GM19397 (cell line): ENCODE data around the gene JAZF1.
A peak's percentile ranks its signal among the peaks of the same experiment; 100 is the strongest.

ENCODE experiments used
- ATAC-seq: cut with Tn5 transposase; IDR thresholded peaks from one replicate; pipeline ENCODE4 v1.9.1; 2021; ENCODE audit warnings: mild to moderate bottlenecking, moderate library complexity; ENCODE audit not compliant: unreplicated experiment

JAZF1 gene

DNA sequence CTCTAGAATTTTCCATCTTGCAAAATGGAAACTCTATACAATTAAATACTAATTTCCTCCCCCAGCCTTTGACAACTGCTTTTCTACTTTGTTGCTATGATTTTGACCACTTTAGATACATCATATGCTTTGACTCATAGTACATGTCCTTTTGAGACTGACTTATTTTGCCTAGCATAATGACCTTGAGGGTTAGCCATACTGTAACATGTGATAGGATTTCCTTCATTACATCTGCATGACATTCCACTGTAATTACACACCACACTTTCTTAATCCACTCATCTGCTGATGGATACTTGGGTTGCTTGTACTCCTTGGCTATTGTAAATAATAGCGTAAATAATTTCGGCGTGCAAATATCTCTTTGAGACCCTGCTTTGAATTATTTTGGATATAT, 127.7 kb downstream of the JAZF1 start:
- ATAC-seq = no peak

DNA sequence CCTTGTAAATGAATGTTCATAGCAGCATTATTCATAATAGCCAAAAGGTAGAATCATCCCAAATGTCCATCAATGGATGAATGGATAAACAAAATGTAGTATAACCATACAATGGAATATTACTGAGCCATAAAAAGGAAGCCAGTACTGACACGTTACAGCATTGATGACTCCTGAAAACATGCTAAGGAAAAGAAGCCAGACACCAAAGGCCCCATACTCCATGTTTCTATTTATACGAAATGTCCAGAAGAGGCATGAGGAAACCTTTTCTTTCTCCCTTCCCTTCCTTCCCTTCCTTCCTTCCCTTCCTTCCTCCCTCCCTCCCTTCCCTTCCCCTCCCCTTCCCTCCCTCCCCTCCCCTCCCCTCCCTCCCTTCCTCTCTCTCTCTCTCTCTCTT, 131.9 kb downstream of the JAZF1 start:
- ATAC-seq = no peak

GRCh38 chr7:28046035-28046434, 134.6 kb downstream of the JAZF1 start:
- ATAC-seq = no peak

DNA sequence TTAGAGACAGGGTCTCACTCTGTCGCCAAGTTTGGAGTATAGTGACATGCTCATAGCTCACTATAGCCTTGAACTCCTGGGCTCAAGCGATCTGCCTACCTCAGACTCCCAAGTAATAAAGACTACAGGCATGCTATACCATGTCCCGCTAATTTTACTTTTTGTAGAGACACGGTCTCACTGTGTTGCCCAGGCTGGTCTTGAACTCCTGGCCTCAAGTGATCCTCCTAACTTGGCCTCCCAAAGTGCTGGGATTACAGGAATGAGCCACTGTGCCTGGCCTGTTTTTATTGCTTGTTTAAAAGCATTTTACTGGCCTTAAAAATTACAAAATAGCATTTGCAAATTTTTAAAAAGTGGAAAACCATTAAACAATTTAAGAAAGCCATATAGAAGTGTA, 135.0 kb downstream of the JAZF1 start:
- no peak for ATAC-seq

- ATAC-seq = no peak
These were observed 135.8 kb downstream of the JAZF1 start for GRCh38 chr7:28044825-28045224.

DNA sequence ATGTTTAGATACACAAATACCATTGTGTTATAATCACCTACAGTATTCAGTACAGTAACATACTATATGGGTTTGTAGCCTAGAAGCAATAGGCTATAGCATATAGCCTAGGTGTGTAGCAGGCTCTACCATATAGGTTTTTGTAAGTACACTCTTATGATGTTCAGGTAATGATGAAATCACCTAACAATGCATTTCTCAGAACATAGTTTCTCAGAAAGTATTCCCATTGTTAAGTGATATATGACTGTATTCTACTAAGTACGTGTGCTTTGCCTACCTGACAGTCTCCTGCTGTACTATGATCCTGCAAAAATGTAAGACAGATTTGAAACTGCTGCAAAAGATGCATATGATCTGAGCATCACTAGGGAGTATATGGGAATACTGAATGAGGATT, 137.9 kb downstream of the JAZF1 start:
- ATAC-seq = no peak

DNA sequence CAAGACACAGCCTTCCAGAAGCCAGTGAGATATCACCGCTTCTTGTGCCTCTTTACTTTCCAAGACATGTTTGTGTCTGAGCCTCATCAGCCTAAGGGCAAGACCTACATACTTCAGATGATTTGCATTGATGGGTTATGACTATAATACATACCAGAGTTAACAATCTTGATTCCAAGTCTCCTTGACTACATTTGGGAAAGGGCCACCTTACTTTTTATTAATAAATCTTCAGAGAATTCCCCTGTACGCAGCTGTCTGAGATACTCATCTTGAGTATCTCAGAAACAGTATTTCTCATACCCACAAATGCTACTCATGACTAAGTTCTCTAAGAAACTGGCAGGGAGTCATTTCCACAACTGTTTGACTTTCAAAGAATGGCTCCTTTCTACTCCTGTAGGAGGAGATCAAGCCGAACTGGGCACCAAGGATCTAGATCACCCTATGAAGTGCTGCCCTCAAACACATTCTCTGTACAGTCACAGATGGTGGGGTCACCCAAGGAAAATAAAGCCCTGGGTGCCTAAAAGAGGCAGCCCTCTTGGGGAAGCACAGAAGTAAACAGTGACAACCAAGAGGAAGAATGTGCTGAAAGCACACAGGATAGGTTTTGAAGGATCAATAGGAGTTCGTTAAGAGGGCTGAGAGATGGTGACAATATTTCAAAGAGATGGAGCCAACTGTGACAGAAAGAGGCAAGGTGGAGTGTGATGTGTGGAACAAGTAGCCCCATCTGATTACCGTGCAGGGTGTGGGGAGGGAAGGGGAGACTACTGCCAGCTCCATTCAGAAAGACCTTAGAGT, 138.9 kb downstream of the JAZF1 start:
- no peak for ATAC-seq

DNA sequence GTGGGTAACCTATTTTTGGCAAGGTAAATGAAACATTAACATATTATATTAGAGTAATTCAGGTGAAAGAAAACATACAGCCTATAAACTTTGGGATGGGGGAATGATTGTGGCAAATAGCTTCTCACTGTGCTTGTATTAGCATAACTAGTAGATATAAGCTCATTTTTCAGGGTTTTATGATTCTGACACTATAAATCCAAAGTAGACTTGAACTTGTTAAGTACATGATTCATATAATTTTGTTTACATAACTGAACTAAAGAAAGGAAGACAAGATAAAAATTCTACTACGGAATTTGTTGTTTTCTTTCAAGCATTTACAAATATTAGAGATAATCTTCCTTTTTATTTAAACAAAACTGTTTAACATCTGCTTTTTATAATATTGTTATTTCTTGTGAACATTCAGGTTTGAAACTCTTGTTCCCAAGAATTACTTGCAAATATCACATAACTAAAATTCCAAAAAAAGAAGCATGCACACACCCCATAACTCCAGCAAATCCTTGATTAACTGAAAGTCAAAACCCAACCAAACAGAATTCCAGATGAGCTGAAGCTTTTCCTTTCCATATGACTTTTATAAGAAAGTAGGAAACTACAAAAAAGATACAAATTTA, 142.3 kb downstream of the JAZF1 start:
- no peak for ATAC-seq

GRCh38 chr7:28037220-28038010, 143.2 kb downstream of the JAZF1 start:
- ATAC-seq = no peak

- no peak for ATAC-seq
These were observed 143.9 kb downstream of the JAZF1 start for GRCh38 chr7:28036696-28037095.

GRCh38 chr7:28033386-28033785, 147.2 kb downstream of the JAZF1 start:
- ATAC-seq = no peak

DNA sequence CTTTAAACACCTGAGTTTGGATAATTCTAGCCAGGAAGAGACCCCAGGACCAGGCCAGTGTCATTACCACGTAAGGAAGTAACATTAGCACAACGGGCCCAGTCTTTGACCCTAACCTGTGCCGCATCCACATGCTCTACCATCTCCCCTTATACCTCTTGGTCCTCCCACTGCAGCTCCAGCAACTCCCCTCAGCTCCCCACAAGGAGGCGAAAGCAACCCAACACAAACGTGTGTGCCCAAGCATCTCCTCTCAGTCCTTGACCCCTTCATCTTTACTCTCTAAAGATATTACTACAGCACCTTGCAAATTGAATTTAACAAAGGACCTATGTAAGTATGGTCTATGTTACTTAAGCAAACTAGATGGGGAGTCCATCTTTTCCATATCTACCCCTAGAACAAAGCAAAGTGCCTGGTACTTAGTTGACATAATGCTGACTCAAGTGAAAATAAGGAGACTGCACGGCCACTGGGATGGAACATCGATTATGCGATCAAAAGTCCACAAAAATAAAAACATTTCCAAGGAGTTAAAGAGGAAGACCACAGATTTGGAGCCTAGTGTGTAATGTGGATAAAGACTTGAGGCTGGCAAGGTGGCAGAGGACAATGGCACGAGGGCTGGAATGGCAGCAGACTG, 147.7 kb downstream of the JAZF1 start:
- no peak for ATAC-seq

DNA sequence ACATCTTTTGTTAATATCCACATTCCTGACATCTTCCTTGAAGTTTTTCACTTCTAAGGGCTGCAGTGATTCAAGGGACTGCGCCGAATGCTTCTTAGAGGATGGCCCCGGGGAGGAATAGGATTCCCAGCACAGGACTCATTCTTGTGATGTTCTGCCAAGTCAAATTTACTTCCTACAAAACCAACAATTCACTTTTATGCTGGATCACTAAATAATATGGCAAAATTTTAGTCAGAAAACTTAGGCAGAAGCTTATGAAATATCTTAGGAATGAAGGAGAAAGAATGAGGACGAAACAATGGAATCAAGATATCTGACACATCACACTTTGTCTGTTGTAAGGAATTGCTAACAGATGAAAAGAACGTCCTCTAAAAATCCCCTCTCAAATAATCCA, 151.5 kb downstream of the JAZF1 start:
- ATAC-seq = no peak

DNA sequence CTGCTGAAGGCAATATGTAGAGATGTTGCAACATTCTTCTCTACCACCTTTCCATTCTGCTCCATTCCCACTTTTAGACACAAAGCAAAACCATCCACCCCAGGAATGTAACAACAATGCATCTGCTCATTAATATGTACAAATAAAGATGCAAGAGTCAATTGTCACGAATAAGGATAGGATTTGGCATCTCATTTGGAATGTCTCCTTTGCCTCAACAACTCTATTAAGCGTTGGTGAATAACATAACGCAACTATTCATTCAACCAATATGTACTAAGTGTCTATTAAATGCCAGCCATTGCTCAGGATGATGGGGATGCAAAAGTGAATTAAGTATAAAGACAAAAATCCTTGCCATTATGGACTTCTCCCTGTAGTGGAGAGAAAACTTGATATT, 152.1 kb downstream of the JAZF1 start:
- ATAC-seq = no peak

DNA sequence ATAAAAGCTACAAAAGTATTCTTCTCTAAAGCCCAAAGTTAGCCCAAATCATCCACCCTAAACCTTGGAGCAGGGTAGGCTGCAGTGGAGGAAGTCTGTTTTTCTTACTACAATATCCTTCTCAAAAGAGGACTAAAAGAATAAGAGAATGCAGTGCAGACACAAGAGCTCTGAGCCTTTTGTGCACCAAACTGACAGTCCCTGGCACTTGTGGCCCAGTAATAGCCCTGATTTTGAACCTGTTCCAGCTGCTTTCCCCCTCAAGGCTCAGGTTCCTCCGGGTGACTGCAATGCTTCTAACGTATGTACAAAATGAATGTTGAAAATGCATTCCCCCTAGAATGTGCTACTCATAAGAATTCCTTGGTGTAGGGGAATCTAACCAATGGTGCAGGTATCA, 154.4 kb downstream of the JAZF1 start:
- ATAC-seq = no peak

GRCh38 chr7:28024786-28025334, 155.7 kb downstream of the JAZF1 start:
- no peak for ATAC-seq

- ATAC-seq = peak; percentile 77
These were observed 160.2 kb downstream of the JAZF1 start for GRCh38 chr7:28020302-28020940.

GRCh38 chr7:28018856-28019465, 161.6 kb downstream of the JAZF1 start:
- no peak for ATAC-seq

DNA sequence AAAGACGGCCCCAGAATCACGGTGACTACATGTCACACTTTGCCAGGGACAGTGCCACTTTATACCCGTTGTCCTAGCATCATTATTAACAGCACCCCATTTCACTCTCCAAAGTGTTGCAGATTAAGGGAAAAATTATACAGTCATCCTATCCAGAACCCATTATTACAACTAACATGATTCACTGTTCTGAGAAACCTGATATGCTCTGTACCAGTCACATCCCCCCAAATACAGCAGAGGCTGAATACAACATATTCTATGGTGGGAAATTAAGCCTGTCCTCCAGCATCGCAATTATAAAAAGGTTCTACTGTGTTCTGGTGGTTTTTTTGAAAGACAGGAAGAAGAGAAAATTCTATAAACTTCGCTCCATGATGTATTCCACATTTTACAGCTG, 162.1 kb downstream of the JAZF1 start:
- ATAC-seq = no peak

- no peak for ATAC-seq
These were observed 162.6 kb downstream of the JAZF1 start for GRCh38 chr7:28018020-28018419.
